UCSD-AML1 (cell line): ENCODE data around the gene RBSN.
"Not testable (repeated sequence)": the region's sequence is repeated elsewhere in the genome, so short reads cannot be mapped to it uniquely, and the experiment has no call there.

Experiments
- DNase-seq: peaks from one replicate; lab custom pipeline; 2025; ENCODE audit not compliant: unreplicated experiment; lab: John Stamatoyannopoulos, UW

Gene RBSN

DNA sequence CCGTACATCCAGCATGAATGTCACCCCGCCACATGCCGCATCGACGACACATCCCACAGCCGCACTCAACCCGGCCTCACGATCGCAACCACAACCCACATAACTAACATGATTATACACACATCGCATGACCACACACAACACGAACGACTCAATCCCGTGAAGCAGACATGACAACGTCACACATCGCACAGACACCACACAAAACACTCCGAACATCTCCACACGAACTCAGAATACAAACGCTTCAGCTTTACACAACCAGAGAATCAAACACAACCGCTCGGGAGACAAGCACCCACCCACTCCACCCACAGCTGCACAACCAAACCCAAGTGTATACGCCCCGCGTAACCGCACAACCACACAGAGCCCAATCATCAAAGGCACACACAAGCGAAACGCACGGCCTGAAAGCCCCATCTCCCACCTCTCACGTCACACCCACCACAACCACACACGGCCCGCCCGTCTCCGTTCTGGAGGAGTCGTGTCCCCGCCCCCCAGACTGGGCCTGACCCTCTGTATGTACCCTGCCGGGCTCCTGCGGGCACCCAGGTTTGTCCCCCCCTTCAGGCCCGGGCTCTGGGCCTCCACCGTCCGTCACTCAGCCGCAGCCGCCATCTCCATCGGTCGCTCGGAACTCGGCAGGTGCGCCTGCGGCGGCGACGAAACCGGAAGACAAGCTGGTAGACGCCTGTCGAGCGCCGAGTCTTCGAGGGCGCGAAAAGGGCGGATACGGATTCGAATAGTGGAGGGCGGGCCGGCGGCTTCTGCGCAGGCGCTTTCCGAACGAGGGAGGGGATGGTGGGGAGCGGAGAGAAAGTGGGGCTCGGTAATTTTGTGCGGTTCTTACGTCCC is at the start of gene RBSN:
RBSN (minus strand) TSS at position 646 of the 861 bp plus-strand sequence. CDS start 3,028 bp downstream, outside the sequence.
- DNase-seq = peak; percentile 94

DNA sequence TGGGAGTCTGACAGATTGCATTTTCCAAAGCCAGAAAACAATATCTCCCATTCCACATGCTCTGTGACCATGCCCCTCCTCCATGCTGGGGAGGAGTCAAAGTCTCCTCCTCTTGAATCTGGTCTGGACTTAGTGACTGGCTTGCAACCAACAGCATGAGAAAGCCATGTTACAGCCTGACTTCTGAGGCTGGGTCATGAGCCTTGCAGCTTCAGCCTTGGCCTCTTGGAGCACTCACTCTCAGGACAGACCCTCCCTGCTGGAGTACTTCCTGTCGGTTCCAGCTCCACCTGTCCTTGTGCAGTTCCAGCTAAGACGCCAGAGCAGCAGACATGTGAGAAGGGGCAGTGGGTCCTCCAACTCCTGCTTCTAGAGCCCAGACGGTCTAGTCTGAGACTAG is 49.7 kb upstream of the RBSN start:
- no peak for DNase-seq

GRCh38 chr3:15136885-15137284 is 37.9 kb upstream of the RBSN start:
- not testable (repeated sequence) for DNase-seq

DNA sequence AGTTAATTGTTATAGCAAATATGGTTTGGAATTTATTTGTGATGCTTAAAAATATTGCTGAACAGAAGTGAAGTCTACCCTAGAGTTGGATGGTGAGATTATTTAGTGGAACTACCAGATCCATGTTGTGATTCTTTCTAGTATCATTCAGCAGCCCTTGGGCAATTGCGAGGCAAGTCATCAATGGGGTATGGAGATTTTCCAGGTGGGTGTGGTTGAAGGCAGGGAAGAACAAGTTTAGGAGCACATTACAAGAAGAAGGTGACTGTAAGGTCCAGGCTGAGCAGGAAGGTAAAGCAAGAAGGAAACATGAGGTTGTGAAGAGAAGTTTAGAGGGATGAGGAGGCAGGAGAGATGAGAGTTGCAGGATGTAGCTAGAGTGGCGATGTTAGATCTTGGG is 36.0 kb upstream of the RBSN start:
- DNase-seq = not testable (repeated sequence)

DNA sequence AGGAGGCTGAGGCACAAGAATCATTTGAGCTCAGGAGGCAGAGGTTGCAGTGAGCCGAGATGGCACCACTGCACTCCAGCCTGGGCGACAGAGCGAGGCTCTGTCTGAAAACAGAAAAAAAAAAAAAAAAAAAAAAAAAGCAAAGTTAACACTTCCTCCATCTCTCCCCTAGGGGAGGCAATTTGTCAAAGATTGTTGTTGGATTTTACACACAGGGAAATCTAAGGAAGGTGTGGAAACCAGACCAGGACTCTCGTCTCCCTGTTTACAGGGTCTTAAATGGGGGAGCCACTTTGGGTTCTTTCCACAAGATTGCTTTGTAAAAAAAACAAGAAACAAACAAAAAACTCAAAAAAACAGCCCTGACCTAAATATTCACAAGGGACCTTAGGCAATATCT is 29.5 kb upstream of the RBSN start:
- not testable (repeated sequence) for DNase-seq

DNA sequence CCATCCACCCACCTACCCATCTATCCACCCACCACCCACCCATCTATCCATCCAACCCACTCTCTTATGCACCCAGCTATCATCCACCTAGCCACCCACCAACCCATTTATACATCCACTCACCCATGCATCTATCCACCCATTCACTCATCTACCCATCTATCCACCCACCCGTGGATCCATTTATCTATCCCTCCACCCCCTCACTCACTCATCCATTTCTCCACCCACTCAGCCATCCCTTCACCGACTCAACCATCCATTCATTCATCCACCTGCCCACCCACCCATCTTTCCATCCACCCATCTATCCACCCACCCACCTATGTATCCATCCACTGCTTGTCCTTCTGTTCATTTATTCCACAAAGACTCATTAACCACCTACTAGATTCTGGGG is 28.0 kb upstream of the RBSN start:
- DNase-seq = not testable (repeated sequence)

DNA sequence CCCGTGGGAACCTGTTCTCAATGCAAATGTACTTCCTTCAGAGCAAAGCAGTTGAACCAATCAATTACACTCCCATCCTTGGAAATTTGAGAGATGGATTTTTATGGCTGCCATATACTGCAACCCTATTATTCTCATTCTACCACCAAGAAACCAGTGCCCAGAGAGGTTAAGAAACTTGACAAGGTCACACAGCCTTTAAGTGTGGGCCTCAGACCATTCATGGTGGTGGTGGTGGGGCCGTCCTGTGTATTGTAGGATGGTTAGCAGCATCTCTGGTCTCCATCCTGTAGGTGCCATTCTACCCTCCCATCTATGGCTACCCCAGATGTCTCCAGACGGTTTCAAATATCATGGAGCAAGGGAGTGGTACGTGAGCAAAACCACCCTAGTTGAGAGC is 23.4 kb upstream of the RBSN start:
- DNase-seq = no peak

DNA sequence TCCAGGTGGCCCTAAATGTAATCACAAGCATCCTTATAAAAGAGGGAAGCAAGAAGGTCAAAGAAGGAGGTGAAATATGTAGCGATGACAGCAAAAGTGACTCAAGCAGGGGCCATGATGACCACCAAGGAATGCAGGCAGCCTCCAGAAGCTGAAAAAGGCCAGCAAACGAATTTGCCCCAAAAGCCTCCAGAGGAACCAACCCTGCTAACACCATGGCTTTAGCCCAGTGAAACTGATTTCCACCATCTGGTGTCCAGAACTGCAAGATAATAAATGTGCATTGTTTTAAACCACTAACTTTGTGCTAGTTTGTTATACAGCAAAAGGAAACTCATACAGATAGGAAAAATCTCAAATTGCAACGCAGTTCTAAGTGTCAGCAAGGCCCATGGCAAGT is 23.0 kb upstream of the RBSN start:
- DNase-seq = no peak

DNA sequence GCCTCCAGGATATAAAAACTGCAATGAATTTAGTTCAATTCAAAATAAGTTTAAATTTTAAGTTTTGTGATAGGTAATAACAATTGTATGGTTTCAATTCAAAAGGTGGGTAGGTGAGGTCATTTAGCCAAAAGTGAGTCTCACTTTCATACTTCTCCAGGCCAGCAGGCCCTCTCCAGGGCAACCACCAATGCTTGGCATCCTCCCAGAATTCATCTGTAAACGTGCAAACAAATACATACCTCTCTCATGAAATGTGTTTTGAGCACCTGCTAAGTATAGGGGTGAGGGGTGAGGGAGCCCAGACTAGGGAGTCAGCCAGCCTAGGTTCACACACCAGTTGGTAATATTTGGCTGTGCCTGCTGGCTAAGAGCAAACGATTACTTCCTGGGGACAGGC is 22.0 kb upstream of the RBSN start:
- DNase-seq = no peak

- DNase-seq = no peak
Observed at GRCh38 chr3:15117011-15117410, 18.1 kb upstream of the RBSN start.

GRCh38 chr3:15116032-15116669 is 17.2 kb upstream of the RBSN start:
- DNase-seq = no peak

- DNase-seq = no peak
Observed at GRCh38 chr3:15114466-15115358, 15.8 kb upstream of the RBSN start.

- no peak for DNase-seq
Observed at GRCh38 chr3:15113884-15114283, 14.9 kb upstream of the RBSN start.

DNA sequence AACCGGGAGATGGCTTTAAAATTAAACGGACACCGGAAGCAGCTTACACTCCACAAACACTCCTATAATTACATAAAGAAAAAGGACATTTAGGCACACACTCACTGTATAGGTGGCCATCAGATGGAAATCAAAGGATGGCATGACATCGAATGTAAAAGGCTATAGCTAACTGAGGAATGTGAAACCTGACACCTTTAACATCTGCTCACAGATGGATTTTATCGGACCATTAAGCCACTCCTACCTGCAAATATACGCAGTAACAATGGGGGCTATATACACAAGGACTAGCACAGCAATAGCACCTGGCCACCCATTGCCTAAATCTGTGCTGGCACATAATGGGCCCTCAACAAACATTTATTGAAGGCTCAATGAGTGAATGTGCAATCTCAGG is 14.5 kb upstream of the RBSN start:
- no peak for DNase-seq

DNA sequence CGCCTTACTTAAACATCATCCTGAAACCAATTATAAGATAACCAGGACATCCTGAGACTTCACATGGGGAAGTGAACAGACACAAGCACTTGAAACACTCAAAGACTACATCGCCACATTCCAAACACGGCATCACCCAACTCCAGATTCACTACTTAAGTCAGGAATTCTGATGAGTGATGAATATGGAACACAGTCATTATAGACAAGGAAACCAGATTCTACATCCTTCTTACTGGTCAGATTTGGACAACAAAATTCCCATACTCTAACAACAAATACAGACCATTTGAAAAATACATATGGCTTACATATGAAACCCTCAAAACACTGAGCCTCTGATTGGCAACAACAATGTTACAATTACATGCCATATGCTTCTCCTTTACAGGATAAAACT is 13.1 kb upstream of the RBSN start:
- no peak for DNase-seq

DNA sequence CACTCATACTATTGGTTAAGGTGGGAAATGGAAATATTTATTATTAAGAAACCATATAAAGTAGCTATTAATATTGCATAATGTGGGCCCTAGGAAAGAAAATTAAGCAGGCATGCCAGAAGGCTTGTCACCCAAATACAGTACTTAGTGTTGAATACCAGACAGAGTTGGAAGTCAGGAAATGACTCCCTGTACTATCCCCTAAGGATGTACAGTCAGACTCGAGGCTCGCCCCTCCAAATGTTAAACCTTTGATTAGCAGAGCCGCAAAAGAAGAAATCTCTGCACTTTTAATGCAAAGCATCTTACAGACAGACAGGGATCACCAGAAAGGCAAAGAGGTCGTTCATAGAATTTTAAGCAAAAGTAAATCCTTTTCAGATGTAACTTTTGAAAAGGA is 11.3 kb upstream of the RBSN start:
- DNase-seq = no peak

DNA sequence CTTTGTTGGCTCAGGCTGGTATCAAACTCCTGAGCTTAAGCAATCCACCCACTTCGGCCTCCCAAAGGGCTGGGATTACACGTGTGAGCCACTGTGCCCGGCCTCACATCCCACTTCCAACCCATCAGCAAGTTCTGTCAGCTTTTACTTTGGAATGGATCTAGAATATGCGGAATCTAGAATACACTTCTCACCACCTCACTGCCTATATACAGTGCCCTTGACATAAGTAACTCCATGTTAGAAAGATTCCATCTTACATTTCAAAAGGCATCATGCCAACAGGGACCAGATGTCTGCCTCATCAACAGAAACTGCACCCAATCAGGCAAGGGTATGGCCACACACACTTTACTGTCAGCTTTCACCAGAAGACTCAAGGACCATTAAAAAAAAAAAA is 9.9 kb upstream of the RBSN start:
- DNase-seq = no peak

- peak; percentile 74 for DNase-seq
Observed at GRCh38 chr3:15108082-15108545, 9.2 kb upstream of the RBSN start.

GRCh38 chr3:15107075-15107947 is 8.4 kb upstream of the RBSN start:
- no peak for DNase-seq

GRCh38 chr3:15102836-15103235 is 3.9 kb upstream of the RBSN start:
- DNase-seq = no peak
